Esophagus squamous epithelium (tissue), 4 donors: ENCODE data around the gene CAMTA1.

Source experiments
- POLR2A ChIP-seq, 4 donors: fragments of 450-650 bp; IDR thresholded peaks; one replicate each; pipeline ENCODE4 v1.6.1; 2017; ENCODE audit warnings: antibody characterized with exemption in 4 of 4, mild to moderate bottlenecking in 4 of 4, moderate library complexity in 3 of 4
- TF ChIP-seq, protein P1 (sequence below), 6 experiments: fragments of 450-650 bp in 4 of 6; fragments of 200-600 bp in 2 of 6; sonication (generic) in 2 of 6; IDR thresholded peaks; one replicate each; pipeline ENCODE4 v1.5.1; 2016 to 2019; ENCODE audit warnings: antibody characterized with exemption in 6 of 6, mild to moderate bottlenecking in 4 of 6, moderate library complexity in 4 of 6

DNA sequence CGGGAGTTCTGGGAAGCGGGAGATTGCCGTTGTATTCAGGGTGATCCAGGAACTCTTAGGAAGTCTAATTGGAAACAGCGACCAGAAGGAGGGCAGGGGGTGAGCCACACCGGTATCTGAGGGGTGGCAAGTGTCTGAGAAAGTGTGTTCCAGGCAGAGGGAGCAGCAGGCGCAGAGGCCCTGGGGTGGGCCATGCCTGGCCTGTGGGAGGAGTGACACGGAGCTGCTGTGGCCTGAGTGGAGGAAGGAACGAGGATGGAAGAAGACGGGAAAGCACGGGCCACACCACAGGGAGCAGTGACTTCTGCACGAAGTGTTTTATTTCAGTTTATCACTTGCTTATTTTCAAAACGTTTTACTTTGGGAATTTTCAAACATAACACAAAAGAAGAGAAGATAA, 1010.2 kb downstream of the CAMTA1 start:
- TF ChIP-seq, protein P1, sequence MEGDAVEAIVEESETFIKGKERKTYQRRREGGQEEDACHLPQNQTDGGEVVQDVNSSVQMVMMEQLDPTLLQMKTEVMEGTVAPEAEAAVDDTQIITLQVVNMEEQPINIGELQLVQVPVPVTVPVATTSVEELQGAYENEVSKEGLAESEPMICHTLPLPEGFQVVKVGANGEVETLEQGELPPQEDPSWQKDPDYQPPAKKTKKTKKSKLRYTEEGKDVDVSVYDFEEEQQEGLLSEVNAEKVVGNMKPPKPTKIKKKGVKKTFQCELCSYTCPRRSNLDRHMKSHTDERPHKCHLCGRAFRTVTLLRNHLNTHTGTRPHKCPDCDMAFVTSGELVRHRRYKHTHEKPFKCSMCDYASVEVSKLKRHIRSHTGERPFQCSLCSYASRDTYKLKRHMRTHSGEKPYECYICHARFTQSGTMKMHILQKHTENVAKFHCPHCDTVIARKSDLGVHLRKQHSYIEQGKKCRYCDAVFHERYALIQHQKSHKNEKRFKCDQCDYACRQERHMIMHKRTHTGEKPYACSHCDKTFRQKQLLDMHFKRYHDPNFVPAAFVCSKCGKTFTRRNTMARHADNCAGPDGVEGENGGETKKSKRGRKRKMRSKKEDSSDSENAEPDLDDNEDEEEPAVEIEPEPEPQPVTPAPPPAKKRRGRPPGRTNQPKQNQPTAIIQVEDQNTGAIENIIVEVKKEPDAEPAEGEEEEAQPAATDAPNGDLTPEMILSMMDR (IDR thresholded peaks at IDR 0.05): no peak
- TF ChIP-seq POLR2A (IDR thresholded peaks at IDR 0.05): no peak
